ENCODE measurements around the gene NFKBIZ.

GRCh38 chr3:101900736-101901135 lies 51.4 kb downstream of the NFKBIZ start:
- no peak for TF ChIP-seq CTCF (IDR thresholded peaks at IDR 0.05)
- no peak for TF ChIP-seq POLR2A (IDR thresholded peaks at IDR 0.05)

Measured in thyroid gland (tissue), 4 donors.